Left lobe of liver (tissue), 2 donors: ENCODE data around the gene GBF1. TPM values are rescaled to one million over a fixed set of nuclear protein-coding genes. Genes with fewer than 3 reads are reported as not detected.
"Not testable (repeated sequence)": the region's sequence is repeated elsewhere in the genome, so short reads cannot be mapped to it uniquely, and the experiment has no call there.

Experiments
- ATAC-seq: fragments of 200-7000 bp; cut with Tn5 transposase; one replicate; pipeline ENCODE4 v1.9.1; 2020; ENCODE audit warnings: mild to moderate bottlenecking, moderate library complexity
- DNase-seq: peaks from one replicate; pipeline ENCODE4 v3.0.0-alpha.2; 2020; ENCODE audit warnings: low spot score
- total RNA-seq: library from RNA; stranded (reverse); gene quantifications from one replicate; pipeline ENCODE4 v1.2.1, GENCODE V29; 2021
- donor health status: DM: no; HTN: no; CAD: no; lungs with moderate emphysema.
- donor health status: DM: no; HTN: yes; CAD: no.

Gene GBF1
- total RNA-seq, 1 donor from 2014 or later: 22.8 TPM

DNA sequence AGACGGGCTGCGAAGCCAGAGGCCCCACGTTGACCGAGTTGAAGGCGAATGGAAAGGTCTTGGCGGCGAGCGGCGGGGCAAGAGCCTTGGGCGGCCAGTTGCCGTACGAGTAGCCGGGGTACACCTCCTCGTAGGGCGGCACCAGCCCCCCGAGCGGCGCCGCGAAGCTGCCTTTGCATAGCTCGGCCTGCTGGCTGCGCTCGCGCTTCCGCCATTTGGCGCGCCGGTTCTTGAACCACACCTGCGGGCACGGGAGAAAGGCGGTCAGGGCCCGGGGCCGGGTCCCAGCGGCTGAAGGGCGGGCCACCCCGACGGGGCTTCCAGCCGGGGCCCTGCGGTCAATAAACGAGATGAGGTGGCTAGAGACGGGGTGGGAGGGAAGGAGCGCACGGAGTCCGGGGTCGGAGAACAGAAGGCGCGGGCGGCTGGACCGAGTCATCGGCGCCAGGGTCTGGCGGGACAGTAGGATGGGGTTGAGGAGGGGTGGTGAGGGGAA is 14.4 kb upstream of the GBF1 start:
- DNase-seq: no peak
- ATAC-seq: no peak

DNA sequence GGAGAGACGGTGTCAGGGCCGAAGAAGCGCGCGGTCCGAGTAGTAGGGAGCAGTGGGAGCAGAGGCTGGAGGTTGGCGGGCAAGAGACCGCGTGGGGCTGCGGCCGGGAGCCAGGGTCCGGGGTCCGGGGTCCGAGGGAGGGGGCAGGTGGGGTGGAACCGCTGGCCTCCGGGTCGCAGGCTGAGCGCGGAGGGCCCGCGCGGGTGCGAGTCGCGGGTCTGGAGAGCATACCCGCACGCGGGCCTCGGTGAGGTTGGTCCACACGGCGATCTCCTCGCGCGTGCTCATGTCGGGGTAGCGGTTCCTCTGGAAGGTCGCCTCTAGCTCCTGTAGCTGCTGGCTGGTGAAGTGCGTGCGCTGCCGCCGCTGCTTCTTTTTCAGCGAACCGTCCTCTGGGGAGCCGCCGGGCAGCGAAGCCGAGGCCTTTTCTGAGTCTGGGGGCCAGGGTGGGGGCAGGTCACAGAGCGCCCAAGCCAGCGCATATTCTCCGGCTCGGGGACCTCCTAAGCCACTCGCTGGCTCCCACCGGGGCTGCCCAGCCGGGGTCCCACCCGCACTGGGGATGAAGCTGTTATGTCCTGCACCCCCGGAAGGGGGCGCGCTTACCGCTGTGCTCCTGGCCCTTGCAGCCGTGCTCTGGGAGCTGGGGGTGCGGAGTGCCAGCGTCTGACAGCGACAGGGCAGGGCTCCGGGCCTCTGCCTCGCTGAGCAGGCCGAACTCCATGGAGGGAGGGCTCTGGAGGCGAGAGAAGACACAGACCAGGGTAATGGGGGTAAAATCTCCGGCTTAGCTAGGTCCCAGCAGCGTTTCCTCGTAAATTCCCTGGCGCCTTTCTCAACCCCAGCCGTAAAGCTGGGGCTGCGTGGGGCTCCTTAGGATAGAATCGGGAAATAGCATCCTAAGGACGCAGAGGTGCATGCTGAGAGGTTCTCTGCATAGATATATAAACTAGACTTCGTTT is 13.7 kb upstream of the GBF1 start:
- peak; percentile 87 for ATAC-seq
- peak; percentile 69 for DNase-seq

DNA sequence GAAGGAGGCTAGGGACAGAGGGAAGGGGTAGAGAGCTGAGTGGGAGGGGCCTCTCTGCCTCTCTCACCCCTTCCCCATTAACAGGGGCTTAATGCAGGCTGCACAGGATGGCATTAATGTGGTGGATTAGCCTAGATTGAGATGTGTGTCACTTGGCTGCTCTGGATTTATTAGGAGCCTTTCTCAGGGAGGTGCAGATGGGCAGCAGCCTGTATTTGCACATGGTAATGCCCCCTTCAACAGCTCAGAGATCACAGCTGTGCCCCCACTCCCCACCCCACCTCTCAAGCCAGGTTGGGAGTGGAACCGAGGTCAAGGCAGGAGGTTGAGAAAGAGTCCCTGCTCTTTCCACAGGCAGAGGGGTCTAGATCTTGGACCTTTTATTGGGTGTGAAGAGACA is 11.3 kb upstream of the GBF1 start:
- ATAC-seq: no peak
- no peak for DNase-seq

DNA sequence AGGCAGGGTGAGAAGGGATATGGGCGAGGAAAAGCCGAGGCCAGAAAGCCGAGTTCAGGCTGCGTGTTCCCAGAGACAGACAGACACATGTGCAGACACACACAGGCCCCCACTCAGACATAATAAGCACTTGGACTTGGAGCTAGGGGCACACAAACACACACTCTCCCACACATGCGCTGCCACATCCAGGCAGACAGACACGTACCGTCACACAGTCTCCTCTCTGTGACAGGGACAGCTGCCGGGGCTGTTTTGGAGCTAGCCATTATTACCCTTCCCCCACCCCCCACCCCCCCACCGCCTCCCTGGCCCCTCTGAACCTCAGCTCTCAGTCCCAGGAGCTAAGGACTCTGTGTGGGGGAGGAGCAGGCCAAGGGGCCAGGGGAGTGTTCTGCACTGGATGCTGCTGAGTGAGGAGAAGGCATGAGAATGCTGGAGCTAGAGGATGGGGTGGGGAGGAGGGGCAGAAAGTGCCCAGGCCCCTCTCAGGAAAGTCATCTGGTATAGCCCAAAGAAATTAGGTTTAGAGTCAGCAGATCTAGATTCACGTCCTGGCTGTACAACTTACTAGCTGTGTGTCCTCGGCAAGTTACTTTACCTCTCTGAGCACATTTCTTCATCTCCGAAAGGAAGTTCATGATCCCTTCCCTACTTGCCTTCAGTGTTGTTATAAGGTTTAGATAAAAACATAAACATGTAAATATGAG is 10.3 kb upstream of the GBF1 start:
- DNase-seq: no peak
- no peak for ATAC-seq

DNA sequence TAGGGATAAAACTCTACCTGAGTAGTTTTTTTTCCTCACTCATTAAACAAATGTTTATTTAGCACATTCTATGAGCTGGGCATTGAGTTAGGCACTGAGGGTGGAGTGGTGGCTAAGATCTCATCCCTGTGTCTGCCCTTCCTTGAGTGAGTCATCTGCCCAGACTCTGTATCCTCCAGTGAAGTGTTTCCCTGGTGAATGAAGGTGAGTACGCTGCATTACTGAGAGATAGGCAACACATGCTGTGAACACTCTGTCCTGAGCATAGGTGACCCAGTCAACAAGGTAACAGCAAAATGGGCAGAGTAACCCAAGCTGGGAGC is 9.8 kb upstream of the GBF1 start:
- ATAC-seq (no peak), DNase-seq (no peak)

DNA sequence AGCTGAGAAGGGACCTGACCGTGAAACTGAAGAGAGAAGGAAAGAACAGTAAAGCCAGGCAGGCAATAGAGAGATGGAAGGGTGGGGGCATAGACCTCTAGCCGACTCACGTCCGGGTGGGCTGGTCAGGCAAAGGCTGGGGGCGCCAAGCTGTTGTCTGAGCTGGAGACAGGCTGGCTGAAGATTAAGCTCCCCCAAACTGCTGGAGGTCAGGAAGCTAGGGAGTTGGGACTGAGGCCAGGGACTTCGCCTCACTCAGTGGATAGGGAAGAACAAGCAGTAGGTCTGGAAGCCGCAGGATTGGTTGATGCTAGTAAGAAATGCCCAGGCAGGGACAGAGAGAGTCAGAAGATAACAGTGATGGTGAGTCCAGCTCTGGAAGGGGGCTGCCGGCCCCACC is 9.3 kb upstream of the GBF1 start:
- ATAC-seq (no peak), DNase-seq (no peak)

DNA sequence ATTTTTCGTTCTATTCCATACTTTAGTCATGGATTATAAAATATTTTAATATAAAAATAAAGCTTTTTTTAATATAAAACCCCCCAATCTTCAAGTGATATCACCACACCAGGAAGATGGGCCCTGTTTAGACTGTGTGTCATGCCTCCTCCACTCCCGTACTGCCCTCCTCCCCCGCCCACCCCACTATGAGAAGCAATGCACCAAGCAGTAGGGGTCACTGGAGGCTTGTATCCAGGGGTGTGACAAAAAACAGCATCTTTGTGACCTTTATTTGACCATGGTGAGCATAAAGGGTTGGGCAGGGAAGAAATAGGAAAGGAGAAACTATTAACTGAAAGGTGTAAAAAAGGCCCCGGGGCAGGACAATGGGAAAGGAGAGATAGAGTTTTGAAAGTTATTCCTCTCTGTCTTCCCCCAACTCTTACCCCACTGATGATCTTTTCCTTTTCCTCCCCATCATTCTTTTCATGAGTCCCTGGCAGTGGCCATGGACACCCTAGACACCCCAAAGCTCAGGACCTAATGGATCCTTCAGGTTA is 7.5 kb upstream of the GBF1 start:
- ATAC-seq (no peak), DNase-seq (no peak)

DNA sequence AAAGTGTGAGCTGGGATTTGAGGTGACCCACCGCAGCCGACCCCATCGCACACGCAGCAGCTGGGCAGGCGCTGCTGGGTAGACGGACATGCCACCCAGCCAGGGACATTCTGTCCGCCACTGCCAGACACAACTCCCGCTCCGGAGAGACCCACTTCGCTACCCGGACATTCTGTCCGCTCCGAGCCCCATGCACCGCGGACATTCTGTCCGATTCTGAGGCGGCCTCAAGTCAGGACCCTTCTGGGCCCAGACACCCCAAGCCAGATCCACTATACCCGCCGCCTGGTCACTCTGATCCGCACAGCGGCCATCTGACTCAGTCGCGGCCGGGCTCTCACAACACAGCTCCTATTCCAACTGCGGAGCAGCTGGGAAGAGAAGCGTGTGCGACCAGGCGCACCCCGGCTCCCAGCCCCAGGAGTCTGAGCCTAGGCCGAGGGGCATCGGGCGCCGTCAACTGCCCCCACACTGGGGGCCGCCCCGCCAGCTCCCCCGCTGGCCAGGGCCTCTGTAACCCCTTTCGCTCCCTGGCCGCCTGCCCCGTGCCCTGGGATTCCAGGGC is 4.8 kb upstream of the GBF1 start:
- DNase-seq (no peak), ATAC-seq (no peak)

DNA sequence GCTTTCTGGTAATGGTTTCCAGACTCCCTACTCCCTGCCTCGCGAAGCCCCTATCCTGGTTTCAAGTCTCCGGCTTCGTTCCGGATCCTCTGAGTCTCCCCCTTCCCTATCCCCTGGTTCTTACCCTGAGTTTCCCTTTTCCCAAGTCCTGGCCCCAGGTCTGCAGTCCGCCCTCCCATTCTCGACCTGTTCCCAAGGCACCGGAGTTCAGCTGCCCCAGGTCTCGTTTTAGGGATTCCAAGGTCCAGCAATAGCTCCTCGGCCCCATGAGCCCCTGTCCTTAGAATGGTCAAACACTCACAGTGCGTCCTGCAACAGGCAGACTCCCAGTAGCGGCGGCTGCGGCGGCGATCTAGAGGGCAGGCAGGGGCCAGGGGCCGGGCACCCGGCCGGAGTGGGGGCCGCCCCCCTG is 4.3 kb upstream of the GBF1 start:
- ATAC-seq (no peak), DNase-seq (no peak)

DNA sequence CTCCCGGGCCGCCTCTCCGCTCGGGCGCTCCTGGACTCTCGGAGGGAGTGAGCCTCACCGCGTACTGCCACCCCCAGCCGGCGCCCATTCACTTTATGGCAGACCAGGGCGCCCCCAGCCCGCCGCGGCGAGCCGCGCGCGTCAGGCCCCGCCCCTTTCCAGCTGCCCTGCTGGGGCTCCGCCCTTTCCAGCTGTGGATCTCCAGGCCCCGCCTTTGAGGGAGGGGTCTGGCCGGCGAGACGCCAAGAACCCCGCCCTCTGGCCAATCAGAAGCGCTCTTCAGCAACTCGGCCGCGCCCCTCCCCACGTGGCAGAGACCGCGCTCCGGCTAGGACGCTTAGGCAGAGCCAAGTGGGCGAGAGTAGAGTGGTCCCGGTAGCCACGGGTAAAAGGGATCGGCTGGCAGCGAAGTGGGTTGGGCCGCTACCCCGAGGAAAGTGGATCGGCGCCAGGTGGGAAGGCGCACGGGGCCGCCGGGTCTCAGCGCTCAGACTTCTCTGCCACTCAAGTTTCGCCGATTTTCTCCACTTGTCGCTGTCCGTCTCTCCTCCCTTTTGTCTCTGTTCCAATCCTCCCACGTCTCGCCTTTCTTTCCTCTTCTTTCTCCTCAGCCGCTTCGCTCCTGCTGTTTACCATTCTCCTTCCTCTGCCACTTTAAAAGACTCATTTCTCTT is 3.8 kb upstream of the GBF1 start, which contains the start of gene PITX3:
PITX3 (minus strand) TSS at position 69 of the 674 bp plus-strand sequence. CDS start 9,432 bp downstream, outside the sequence.
- ATAC-seq (peak; percentile 62), DNase-seq (peak; percentile 86)

DNA sequence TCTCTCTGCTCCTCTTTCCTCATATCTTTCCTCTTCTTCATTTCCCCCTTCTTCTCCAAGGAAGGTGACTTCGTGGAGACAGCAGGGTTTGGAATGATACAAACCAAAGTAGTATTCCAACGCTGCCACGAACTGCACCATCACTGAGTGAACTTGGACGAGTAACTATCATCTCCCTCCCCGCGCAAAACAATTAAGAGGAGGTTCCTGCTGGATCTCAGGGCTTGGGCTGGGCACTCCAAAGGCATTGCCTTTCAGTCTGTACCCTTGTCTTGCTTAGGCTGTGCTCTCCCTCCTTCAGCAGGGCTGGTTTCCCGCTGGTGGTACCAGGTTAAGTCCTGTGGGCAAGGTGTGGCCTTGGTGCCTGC is 3.2 kb upstream of the GBF1 start:
- ATAC-seq (no peak), DNase-seq (no peak)

DNA sequence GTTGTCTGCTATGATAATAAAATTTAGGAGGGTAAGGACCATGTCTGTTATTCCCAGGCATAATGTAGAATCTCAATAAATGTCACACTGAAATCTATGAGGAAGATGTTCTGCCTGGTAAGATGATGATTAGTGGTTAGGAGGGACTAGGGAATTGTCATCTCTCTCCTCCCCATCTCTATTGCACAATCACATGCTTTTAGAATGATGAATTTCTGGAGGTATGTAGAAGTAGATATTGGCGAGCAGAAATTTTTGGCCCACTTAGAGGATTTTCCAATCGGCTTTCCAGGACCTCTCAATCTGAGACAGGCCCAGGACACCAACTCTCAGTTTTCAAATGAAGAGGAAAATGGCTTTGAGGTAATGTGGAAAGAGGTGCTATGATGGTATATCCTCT is 2.0 kb upstream of the GBF1 start:
- ATAC-seq (no peak), DNase-seq (no peak)

DNA sequence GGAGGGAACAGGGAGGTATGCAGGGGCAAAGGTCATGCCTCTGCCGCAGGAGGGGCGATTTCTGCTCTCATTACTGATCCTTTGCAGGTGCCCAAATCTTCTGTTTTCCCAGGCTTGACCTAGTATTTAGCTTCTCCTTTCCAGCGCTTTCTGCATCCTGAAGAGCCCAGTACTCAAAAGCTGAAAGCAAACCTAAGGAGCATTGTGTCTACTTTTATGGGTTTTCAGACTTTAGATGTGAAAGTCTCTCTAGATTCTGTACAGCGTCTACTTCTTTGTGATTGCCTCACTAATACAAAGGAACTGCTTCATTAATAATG is 560 bp downstream of the GBF1 start:
- ATAC-seq: peak; percentile 31
- no peak for DNase-seq

DNA sequence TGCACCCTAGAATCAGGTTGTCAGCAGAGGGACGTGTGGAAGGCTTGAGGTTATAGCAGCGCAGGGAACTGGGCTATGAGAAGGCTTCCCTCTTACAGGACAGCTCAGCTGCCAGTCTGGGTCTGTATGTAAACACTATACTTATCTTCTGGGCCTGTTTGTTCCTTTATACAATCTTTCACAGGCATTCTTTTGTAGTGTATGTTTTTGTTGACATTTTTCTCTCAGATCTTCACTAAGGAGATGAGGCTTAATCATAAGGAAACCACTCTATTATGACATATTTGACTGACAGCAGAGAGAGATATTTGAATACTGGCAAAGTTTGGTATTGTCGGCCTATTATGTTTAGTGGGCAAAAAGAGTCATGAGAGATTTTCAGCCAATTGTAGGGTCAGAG is 929 bp downstream of the GBF1 start:
- ATAC-seq: no peak
- DNase-seq: no peak

DNA sequence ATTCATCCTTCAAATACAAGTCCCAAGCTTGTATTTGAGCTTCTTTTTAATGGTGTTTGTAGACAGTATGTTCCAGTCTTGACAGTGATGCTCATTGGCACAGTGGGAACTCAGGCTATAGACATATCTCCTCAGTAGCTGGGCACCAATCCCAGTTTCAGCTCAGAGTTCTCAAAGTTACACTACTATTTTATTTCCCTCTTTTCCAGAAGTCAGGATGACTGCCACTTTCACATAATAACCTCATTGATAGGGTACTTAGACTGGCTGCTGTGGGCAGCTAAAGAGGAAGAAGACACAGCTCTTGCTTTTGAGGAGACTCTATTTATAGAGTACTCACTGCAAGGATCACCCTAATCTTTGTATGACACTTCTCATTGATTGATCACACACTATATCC is 2.4 kb downstream of the GBF1 start:
- ATAC-seq: no peak

DNA sequence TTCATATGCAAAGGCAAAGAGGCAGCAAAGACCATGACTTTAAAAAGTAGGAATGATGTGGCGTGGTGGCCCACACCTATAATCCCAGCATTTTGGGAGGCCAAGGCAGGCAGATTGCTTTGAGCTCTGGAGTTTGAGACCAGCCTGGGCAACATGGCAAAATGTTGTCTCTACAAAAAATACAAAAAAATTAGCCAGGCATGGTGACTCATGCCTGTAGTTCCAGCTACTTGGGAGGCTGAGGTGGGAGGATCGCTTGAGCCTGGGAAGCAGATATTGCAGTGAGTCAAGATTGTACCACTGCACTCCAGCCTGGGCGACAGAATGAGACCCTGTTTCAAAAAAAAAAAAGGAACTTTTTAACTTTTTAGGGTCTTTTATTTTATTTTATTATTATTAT is 7.2 kb downstream of the GBF1 start:
- DNase-seq, ATAC-seq: not testable (repeated sequence)

More for the DNA sequence above, 2.4 kb downstream of the GBF1 start:
- no peak for DNase-seq

DNA sequence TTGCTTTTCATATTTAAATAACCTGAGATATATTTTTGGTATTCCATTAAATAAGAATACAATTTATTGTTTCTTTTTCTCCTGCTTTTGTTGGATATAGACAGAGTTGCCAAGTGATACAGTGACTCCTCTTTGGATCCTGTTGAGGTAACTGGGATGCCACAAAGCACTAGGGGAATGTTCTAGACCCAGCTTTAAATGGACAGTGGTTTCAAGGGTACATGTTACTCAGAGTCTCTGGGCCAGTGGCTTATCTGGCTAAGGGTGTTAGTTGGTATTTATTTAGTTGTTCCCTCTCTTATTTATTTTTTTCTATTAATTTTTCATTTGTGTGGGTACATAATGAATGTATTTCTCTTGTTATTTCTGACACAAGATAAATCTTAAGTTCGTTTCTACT is 9.1 kb downstream of the GBF1 start:
- ATAC-seq (no peak), DNase-seq (no peak)

DNA sequence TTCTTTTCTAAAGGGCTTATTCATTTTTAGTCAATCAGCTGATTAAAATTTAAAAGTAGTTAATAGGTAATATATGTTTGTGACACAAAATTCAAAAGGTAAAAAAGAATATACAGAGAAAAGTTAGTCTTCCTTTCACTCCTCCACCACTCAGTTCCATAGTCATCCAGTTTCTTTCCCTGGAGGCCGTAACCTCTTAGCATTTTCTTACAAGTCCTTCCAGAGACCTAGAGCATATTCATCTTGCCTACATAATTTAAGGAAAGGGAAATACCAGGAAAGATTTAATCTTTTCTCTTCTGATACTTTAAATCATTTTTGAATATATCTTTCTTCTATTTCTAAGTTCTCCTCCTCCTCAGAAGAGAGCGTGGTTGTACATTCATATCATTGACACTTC is 10.1 kb downstream of the GBF1 start:
- no peak for DNase-seq
- ATAC-seq: no peak

DNA sequence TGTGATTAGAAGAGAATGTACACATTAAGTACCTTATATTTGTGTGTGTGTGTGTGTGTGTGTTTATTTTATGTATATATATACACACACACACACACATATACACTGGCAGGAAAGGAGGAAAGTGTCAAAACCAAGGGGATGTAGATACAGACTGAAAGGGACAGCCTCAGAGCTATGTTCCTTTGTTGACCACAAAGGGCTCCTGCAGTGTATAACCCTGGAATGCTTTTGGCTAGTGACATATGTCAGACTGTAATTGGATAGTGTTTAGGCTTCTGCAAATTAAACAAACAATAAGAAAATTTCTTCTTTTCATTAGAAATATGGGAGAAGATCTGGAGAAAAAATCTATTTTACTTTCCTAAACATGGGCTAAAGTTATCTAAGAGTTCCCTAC is 15.9 kb downstream of the GBF1 start:
- ATAC-seq: peak; percentile 40
- DNase-seq: no peak

DNA sequence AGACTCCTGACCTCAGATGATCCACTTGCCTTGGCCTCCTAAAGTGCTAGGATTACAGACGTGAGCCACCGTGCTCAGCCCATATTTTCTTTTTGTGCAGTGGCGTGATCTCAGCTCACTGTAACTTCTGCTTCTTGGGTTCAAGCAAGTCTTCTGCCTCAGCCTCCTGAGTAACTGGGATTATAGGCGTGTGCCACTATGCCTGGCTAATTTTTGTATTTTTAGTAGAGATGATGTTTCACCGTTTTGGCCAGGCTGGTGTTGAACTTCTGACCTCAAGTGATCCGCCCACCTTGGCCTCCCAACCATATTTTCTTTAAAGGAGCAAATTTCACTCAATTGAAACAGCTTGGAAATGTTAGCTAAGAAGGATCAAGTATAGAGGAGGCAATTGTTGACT is 16.5 kb downstream of the GBF1 start:
- DNase-seq (no peak), ATAC-seq (peak; percentile 64)

DNA sequence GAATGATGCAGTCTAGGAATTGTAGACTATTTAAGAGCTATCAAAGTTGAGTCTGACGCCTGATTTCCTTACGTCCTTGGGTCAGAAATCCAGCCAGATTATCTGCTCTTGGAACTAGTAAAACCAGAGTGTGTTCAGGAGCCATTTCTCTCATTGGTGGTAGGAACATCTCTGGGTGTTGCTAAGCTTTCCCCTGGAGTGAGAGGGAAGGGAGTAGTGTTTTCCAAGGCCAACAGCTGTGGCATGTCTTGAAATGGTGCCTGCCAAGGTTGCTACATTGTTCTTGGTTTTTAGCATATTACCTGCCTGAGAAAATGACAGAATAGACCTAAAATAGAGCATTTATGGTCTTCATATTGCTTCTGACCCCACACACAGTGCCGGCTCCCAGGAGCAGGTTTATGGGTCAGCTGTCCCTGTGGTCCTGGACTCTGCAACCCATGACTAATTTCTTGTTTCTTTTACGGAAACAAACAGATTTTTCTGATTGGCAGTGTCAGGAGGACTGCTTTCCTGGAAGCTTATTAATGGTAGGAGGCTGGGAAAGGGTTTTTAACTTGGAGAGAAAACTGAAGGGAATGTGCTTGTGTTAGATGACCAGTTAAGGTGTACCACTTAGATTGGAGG is 17.5 kb downstream of the GBF1 start:
- ATAC-seq (peak; percentile 35), DNase-seq (no peak)
